ENCODE measurements around the gene TDRD1.

DNA sequence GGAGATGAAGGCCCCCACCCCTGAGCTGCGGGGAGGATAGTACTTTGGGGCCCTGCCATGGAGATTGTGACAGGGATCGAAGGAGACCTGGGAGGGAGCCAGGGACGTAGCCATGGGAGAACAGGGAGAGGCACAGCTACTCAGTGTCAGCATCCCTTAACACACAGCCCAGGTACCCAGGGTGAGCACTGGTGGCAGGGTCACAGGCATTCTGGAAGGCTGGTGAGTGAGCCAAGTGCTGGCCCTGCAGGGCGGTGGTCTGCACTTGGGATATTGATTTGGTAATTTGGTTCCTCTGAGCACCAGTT, 99.7 kb downstream of the TDRD1 start:
- no peak for TF ChIP-seq EZH2 (IDR thresholded peaks at IDR 0.05; ENCODE audit: insufficient read depth, poor library complexity, severe bottlenecking)
- TF ChIP-seq EZH2phosphoT487 (IDR thresholded peaks at IDR 0.05; ENCODE audit: insufficient read depth, low read depth), result no peak
